ENCODE data around the gene CGB5.

- TF ChIP-seq SP1 (IDR thresholded peaks at IDR 0.05) (no peak), L3MBTL2 (conservative IDR thresholded peaks at IDR 0.05) (no peak), FOXK2 (IDR thresholded peaks at IDR 0.05) (no peak), ZNF384 (IDR thresholded peaks at IDR 0.05) (no peak)
Measured at GRCh38 chr19:49016067-49016839, 27.4 kb upstream of the CGB5 start.

Data from HEK293T (cell line).